ENCODE measurements around the gene APBA1. TPM values are rescaled to one million over a fixed set of nuclear protein-coding genes. Genes with fewer than 3 reads are reported as not detected.

APBA1 gene
- total RNA-seq, 1 experiment from 2014 or later = 0.05 TPM

GRCh38 chr9:69499407-69499806 is 172.8 kb downstream of the APBA1 start:
- Histone ChIP-seq H3K27me3 (ENCODE audit: control insufficient read depth, insufficient read depth, low read length) (no peaks in the 10 kb centered on the region), H3K4me1 (ENCODE audit: control insufficient read depth, insufficient read depth, low read length) (no peaks in the 10 kb centered on the region), H3K36me3 (ENCODE audit: control insufficient read depth, insufficient read depth, low read length) (no peaks in the 10 kb centered on the region), H3K9me3 (ENCODE audit: control insufficient read depth, insufficient read depth, low read depth, low read length) (no peaks in the 10 kb centered on the region), H3K27ac (ENCODE audit: low read length) (no peak overlapping the region), H3K4me3 (ENCODE audit: low read depth in 2 of 2, low read length in 2 of 2) (no peak overlapping the region)
- ATAC-seq (no peak), DNase-seq (ENCODE audit: low read depth, low spot score) (no peak)
- ChIA-PET POLR2A (no interaction called here), CTCF (no interaction called here)
- no peak for TF ChIP-seq CTCF (IDR thresholded peaks at IDR 0.05)
- TF ChIP-seq POLR2AphosphoS5 (IDR thresholded peaks at IDR 0.05; ENCODE audit: low read depth, low read length) = no peak
- TF ChIP-seq SIN3A (IDR thresholded peaks at IDR 0.05; ENCODE audit: borderline replicate concordance, insufficient read depth, low read depth, low read length) = no peak
- TF ChIP-seq REST (IDR thresholded peaks at IDR 0.05; ENCODE audit: insufficient read depth in 1 of 2, low read depth in 2 of 2, low read length in 1 of 2) = no peak
- TF ChIP-seq TCF7L2 (IDR thresholded peaks at IDR 0.05; ENCODE audit: low read depth, low read length) = no peak
- no TSS peak for BruUV-seq (replicated peaks)
- intact Hi-C loops (cut with micrococcal nuclease; ENCODE audit: unreplicated experiment) = no loop called here
- in situ Hi-C loops (cut with HindIII; ENCODE audit: low pct_unique_long_range_greater_than_20kb, low sequenced_read_pairs) = no loop called here

- Histone ChIP-seq H3K4me3 (ENCODE audit: low read depth in 2 of 2, low read length in 2 of 2) (no peak overlapping the region), H3K27ac (ENCODE audit: low read length) (no peak overlapping the region), H3K4me1 (ENCODE audit: control insufficient read depth, insufficient read depth, low read length) (no peaks in the 10 kb centered on the region), H3K36me3 (ENCODE audit: control insufficient read depth, insufficient read depth, low read length) (no peaks in the 10 kb centered on the region), H3K9me3 (ENCODE audit: control insufficient read depth, insufficient read depth, low read depth, low read length) (no peaks in the 10 kb centered on the region), H3K27me3 (ENCODE audit: control insufficient read depth, insufficient read depth, low read length) (no peaks in the 10 kb centered on the region)
- CTCF ChIA-PET = no interaction called here
- intact Hi-C loops (cut with micrococcal nuclease; ENCODE audit: unreplicated experiment) (no loop called here), in situ Hi-C loops (cut with HindIII; ENCODE audit: low pct_unique_long_range_greater_than_20kb, low sequenced_read_pairs) (no loop called here)
- DNase-seq (ENCODE audit: low read depth, low spot score) = no peak
- BruUV-seq (replicated peaks) = no TSS peak
- TF ChIP-seq CTCF (IDR thresholded peaks at IDR 0.05) = no peak
- POLR2A ChIA-PET = no interaction called here
- ATAC-seq = no peak
Measured at GRCh38 chr9:69498470-69498869, 173.7 kb downstream of the APBA1 start.

GRCh38 chr9:69497816-69498215 is 174.4 kb downstream of the APBA1 start:
- TF ChIP-seq CTCF (IDR thresholded peaks at IDR 0.05) (no peak), SIN3A (IDR thresholded peaks at IDR 0.05; ENCODE audit: borderline replicate concordance, insufficient read depth, low read depth, low read length) (no peak), TCF7L2 (IDR thresholded peaks at IDR 0.05; ENCODE audit: low read depth, low read length) (no peak), POLR2AphosphoS5 (IDR thresholded peaks at IDR 0.05; ENCODE audit: low read depth, low read length) (no peak), REST (IDR thresholded peaks at IDR 0.05; ENCODE audit: insufficient read depth in 1 of 2, low read depth in 2 of 2, low read length in 1 of 2) (no peak)
- POLR2A ChIA-PET = no interaction called here
- Histone ChIP-seq H3K4me1 (ENCODE audit: control insufficient read depth, insufficient read depth, low read length) (no peaks in the 10 kb centered on the region), H3K36me3 (ENCODE audit: control insufficient read depth, insufficient read depth, low read length) (no peaks in the 10 kb centered on the region), H3K27me3 (ENCODE audit: control insufficient read depth, insufficient read depth, low read length) (no peaks in the 10 kb centered on the region), H3K27ac (ENCODE audit: low read length) (no peak overlapping the region), H3K9me3 (ENCODE audit: control insufficient read depth, insufficient read depth, low read depth, low read length) (no peaks in the 10 kb centered on the region), H3K4me3 (ENCODE audit: low read depth in 2 of 2, low read length in 2 of 2) (no peak overlapping the region)
- BruUV-seq (replicated peaks) = no TSS peak
- no peak for DNase-seq (ENCODE audit: low read depth, low spot score)
- CTCF ChIA-PET = no interaction called here
- intact Hi-C loops (cut with micrococcal nuclease; ENCODE audit: unreplicated experiment) = no loop called here
- no peak for ATAC-seq
- in situ Hi-C loops (cut with HindIII; ENCODE audit: low pct_unique_long_range_greater_than_20kb, low sequenced_read_pairs) = no loop called here
